GM18502 (cell line): ENCODE data around the gene EMC9.

ENCODE experiments used
- ATAC-seq: cut with Tn5 transposase; IDR thresholded peaks from one replicate; pipeline ENCODE4 v1.9.1; 2021; ENCODE audit warnings: mild to moderate bottlenecking; ENCODE audit not compliant: unreplicated experiment, poor library complexity

The EMC9 gene

DNA sequence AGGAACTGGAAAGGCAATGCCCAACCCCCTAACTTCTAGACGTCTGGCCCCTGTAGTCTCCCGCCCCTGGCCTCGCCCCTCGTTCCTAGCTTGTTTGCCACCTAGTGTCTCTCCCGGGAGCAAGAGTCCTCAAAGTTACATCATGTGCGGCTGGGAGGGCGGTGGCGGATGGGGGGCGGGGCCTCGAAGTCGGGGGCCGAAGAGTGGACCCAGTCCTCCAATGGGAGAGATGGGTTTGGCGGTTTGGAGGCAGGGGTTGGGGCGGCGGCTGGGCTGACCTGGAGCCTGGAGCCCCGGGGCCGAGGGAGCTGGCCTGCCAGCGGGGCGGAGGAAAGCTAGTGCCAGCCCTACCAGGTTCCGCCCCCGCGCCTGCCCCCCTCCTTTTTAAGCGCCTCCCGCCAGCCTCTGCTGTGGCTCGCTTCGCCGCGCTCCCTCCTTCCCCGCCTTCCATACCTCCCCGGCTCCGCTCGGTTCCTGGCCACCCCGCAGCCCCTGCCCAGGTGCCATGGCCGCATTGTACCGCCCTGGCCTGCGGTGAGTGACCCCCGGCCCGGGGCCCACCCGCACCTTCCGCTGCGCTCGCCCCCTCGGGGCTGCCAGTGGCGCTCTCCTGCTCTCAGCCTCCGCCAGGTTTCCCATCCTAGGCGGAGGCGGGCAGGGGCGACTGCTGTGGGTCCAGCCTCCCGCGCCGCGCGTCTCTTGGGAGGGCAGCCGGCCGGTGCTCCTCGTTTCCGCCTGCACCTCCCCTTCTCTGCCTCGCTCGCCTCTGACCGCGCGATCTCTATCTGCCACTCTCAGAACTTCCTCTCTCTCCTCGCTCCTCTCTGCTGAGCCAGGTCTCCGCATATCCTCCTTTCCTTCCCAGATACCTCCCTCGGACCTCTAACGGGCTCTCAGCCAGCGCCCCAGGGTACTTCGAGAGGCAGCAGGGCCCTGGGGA lies 47.2 kb downstream of the EMC9 start, which contains the start of gene PCK2:
Gene PCK2 (plus strand): TSS at position 411 of the 940 bp plus-strand sequence. CDS start 95 bp downstream, at position 506.
- ATAC-seq, result peak; percentile 47

DNA sequence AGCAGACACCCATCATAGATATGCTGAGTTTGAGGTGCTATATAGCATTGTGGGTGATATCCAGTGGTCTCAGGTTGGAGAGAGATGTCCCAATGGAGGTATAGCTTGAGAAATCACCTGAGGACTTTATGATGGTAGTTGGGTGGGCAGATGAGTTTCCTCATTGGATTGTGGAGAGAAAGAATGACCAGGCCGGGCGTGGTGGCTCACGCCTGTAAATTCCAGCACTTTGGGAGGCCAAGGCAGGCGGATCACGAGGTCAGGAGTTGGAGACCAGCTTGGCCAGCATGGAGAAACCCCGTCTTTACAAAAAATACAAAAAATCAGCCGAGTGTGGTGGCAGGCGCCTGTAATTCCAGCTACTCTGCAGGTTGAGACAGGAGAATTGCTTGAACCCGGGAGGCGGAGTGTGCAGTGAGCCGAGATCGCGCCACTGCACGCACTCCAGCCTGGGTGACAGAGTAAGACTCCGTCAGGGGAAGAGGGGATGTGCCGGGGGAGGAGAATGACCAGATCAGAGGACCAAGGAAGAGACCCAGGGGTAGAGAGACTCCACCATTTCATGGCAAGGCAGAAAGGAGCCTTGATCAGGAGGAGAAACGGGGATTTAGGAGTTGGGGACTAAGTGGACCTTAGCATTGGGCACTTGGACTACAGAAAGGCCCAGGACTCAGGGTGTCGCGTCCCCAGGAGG lies 48.0 kb downstream of the EMC9 start:
- no peak for ATAC-seq

GRCh38 chr14:24092505-24093206 lies 48.7 kb downstream of the EMC9 start:
- no peak for ATAC-seq

GRCh38 chr14:24092110-24092504 lies 49.3 kb downstream of the EMC9 start:
- ATAC-seq, result no peak

- no peak for ATAC-seq
Observed at GRCh38 chr14:24089890-24090289, 51.5 kb downstream of the EMC9 start.
